Spleen (tissue), 11 donors: ENCODE results near the gene DLG5. TPM values are rescaled to one million over a fixed set of nuclear protein-coding genes. Genes with fewer than 3 reads are reported as not detected.

Experiments used
- DNase-seq: peaks from one replicate; pipeline ENCODE4 v3.0.0-alpha.2; 2020
- H3K27ac ChIP-seq, 8 donors: fragments of 200-600 bp; sonication (generic) in 7 of 8; 1 replicate in 4 of 8; 2 replicates in 4 of 8; pipeline versions ENCODE4 v1.5.0 to v1.8.0; 2016 to 2021; ENCODE audit warnings: inconsistent platforms in 4 of 8, mild to moderate bottlenecking in 4 of 8, moderate library complexity in 1 of 8
- H3K27me3 ChIP-seq, 7 donors: fragments of 200-600 bp; sonication (generic) in 6 of 7; replicated peaks in 1 of 7; 1 replicate in 4 of 7; 2 replicates in 3 of 7; pipeline versions ENCODE4 v1.5.0 to v1.8.0; 2016 to 2021; ENCODE audit warnings: inconsistent platforms in 3 of 7, mild to moderate bottlenecking in 1 of 7
- H3K36me3 ChIP-seq, 6 donors: fragments of 200-600 bp; sonication (generic) in 5 of 6; 1 replicate in 4 of 6; 2 replicates in 2 of 6; pipeline versions ENCODE4 v1.5.0 to v1.8.0; 2016 to 2021; ENCODE audit warnings: inconsistent platforms in 2 of 6
- H3K4me1 ChIP-seq, 6 donors: fragments of 200-600 bp; sonication (generic) in 5 of 6; 1 replicate in 3 of 6; 2 replicates in 3 of 6; pipeline versions ENCODE4 v1.5.0 to v1.8.0; 2016 to 2021; ENCODE audit warnings: inconsistent platforms in 3 of 6
- H3K4me3 ChIP-seq, 8 donors: fragments of 200-600 bp; sonication (generic) in 7 of 8; 1 replicate in 4 of 8; 2 replicates in 4 of 8; pipeline versions ENCODE4 v1.5.0 to v1.8.0; 2016 to 2021; ENCODE audit warnings: inconsistent platforms in 4 of 8, mild to moderate bottlenecking in 4 of 8, moderate library complexity in 2 of 8
- H3K9me3 ChIP-seq, 8 donors: fragments of 200-600 bp; sonication (generic) in 7 of 8; 1 replicate in 4 of 8; 2 replicates in 4 of 8; pipeline versions ENCODE4 v1.5.0 to v1.8.0; 2016 to 2021; ENCODE audit warnings: inconsistent platforms in 4 of 8
- POLR2A ChIP-seq, 3 donors: fragments of 450-650 bp; IDR thresholded peaks; one replicate each; pipeline ENCODE4 v1.5.1; 2017; ENCODE audit warnings: antibody characterized with exemption in 3 of 3, mild to moderate bottlenecking in 1 of 3
- POLR2AphosphoS5 ChIP-seq, 3 donors: sonication (generic); formaldehyde crosslinking; IDR thresholded peaks; one replicate each; pipeline ENCODE4 v1.5.1; 2017; ENCODE audit warnings: antibody characterized with exemption in 3 of 3
- WGBS, 5 donors: extraction: QIAGEN DNeasy Blood & Tissue Kit in 3 of 5; methylation state at CpG; one replicate each; pipeline versions ENCODE4 v1.1.5 to v1.1.7; 2013 to 2018; 5-methylcytosine and 5-hydroxymethylcytosine counted together
- intact Hi-C: fragments of 100-400 bp; cut with DNase I; formaldehyde crosslinking; loops from one replicate; pipeline ENCODE4 v1.15.0; 2023; ENCODE audit warnings: low total_unique reads
- polyA plus RNA-seq, 3 donors: library from polyadenylated mRNA; stranded (reverse); fragments of 200-250 nt; gene quantifications; one replicate each; pipeline ENCODE4 v1.2.1, GENCODE V29; 2013
- total RNA-seq, 7 donors: library from RNA; depleted of rRNA in 3 of 7; stranded (reverse); fragments of >200 nt in 3 of 7; fragmentation: NEBNext Ultra II Directional in 4 of 7; extraction: Animal tissue kit (Norgen Biotek cat#: 25700) in 4 of 7; gene quantifications; one replicate each; pipeline versions ENCODE4 v1.1.0 to v1.2.1, GENCODE V29; 2016 to 2021
- TF ChIP-seq, protein P1 (sequence below), 11 experiments: fragments of 200-600 bp in 7 of 11; fragments of 450-650 bp in 4 of 11; sonication (generic) in 4 of 11; IDR thresholded peaks in 8 of 11; conservative IDR thresholded peaks in 3 of 11; 1 replicate in 7 of 11; 2 replicates in 4 of 11; pipeline versions ENCODE4 v1.4.0 to v1.8.0; 2016 to 2021; ENCODE audit warnings: antibody characterized with exemption in 11 of 11, inconsistent platforms in 4 of 11, mild to moderate bottlenecking in 1 of 11
- donor health status: healthy with polysubstance abuse.
- donor health status: DM: no; HTN: no; CAD: no; lungs with moderate emphysema.
- donor health status: DM: no; HTN: no; CAD: no.
- donor health status: Bipolar disorder and iron deficiency.
- donor health status: healthy.
- donor health status: DM: no; HTN: no; CAD: no.
- donor health status: DM: yes; HTN: yes; CAD: no.

The DLG5 gene
- total and polyA plus RNA-seq, 10 donors, result 2.0 to 14.4 (median 8.8) TPM

DNA sequence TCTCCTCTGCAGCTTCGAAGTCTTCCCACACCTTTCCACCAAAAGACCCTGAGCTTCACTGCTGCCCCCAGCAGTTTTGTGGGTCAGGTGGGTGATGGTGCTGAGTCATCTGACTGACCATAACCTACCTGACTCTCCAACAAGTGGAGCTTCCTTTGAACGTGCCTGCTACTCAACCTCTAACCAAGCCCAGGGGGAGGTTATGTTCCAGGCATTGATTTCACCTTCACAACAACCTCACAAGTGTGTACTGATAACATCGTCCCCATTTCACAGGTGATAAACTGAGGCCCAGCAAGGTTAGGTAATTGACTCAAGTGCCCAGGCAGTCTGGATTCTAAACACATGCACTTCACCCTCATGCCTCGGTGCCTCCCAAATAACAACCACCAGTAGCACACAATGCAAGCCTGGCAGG, 66.7 kb downstream of the DLG5 start:
- intact Hi-C loops, result no loop called here
- H3K27me3 ChIP-seq, result no peaks in the 10 kb centered on the region
- no peak for DNase-seq
- TF ChIP-seq, protein P1, sequence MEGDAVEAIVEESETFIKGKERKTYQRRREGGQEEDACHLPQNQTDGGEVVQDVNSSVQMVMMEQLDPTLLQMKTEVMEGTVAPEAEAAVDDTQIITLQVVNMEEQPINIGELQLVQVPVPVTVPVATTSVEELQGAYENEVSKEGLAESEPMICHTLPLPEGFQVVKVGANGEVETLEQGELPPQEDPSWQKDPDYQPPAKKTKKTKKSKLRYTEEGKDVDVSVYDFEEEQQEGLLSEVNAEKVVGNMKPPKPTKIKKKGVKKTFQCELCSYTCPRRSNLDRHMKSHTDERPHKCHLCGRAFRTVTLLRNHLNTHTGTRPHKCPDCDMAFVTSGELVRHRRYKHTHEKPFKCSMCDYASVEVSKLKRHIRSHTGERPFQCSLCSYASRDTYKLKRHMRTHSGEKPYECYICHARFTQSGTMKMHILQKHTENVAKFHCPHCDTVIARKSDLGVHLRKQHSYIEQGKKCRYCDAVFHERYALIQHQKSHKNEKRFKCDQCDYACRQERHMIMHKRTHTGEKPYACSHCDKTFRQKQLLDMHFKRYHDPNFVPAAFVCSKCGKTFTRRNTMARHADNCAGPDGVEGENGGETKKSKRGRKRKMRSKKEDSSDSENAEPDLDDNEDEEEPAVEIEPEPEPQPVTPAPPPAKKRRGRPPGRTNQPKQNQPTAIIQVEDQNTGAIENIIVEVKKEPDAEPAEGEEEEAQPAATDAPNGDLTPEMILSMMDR (IDR thresholded peaks at IDR 0.05 in 8 of 11, conservative IDR thresholded peaks at IDR 0.05 in 3 of 11), result no peak
- TF ChIP-seq POLR2AphosphoS5 (IDR thresholded peaks at IDR 0.05), result no peak
- no peak for TF ChIP-seq POLR2A (IDR thresholded peaks at IDR 0.05)
- no peak overlapping the region for H3K4me3 ChIP-seq
- no peaks in the 10 kb centered on the region for H3K9me3 ChIP-seq
- no peak overlapping the region for H3K27ac ChIP-seq
- 78 to 86% (median 82%) methylated on average over 4 of the region's 4 CpGs for WGBS, 5 donors
- peaks cover 0 to 7% (median 0%) of the 10 kb centered on the region in 6 donors for H3K4me1 ChIP-seq
- peaks cover 0 to 6% (median 0%) of the 10 kb centered on the region in 6 donors for H3K36me3 ChIP-seq

DNA sequence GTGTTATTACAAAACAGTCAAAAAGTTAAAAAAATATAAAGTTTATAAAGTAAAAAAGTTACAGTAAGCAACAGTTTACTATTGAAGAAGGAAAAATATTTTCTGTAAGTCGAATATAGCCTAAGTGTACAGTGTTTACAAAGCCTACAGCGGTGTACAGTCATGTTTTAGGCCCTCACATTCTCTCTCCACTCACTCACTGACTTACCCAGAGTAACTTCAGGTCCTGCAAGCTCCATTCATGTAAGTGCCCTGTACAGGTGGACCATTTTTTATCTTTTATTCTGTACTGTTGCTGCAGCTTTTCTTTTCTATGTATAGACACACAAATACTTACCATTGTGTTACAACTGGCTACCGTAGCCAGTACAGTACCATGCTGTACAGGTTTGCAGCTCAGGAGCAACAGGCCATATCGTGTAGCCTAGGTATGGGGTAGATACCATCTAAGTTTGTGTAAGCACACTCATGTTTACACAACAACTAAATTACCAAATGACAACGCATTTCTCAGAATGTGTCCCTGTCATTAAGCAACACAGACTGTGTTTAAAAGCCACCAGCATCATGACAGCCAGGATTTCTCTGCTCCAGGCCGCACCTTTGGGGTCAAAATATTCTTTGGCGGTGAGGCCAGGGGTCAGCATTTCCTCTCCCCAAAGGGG, 67.2 kb downstream of the DLG5 start:
- Histone ChIP-seq H3K27ac (no peak overlapping the region), H3K4me1 (peaks cover 0 to 7% (median 0%) of the 10 kb centered on the region in 6 donors), H3K4me3 (no peak overlapping the region), H3K36me3 (peaks cover 0 to 8% (median 0%) of the 10 kb centered on the region in 6 donors), H3K9me3 (no peaks in the 10 kb centered on the region), H3K27me3 (no peaks in the 10 kb centered on the region)
- TF ChIP-seq, protein P1 (IDR thresholded peaks at IDR 0.05 in 8 of 11, conservative IDR thresholded peaks at IDR 0.05 in 3 of 11), result no peak
- TF ChIP-seq POLR2AphosphoS5 (IDR thresholded peaks at IDR 0.05), result no peak
- TF ChIP-seq POLR2A (IDR thresholded peaks at IDR 0.05), result no peak
- WGBS, 5 donors, result 83 to 96% (median 88%) methylated on average over 7 of the region's 7 CpGs
- intact Hi-C loops, result no loop called here
- peak; percentile 44 for DNase-seq

DNA sequence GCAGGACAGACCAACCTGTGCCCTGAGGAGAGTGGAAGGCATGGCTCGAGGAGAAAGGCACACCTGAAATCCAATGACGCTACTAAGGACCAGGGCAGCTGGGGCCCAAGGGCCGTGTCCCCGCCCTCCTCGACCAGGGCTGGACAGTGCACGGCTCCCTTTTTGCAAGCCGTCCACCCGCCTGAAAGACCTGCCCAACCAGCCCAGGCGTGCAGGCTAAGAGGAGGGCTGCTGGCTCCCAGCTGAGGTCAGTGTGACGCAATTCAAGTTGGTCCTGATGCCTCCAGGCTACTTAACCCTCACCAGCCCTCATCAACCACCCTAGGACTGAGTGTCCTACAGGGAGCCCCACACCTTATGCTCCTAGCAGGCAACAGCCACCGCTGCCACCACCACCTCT, 69.3 kb downstream of the DLG5 start:
- intact Hi-C loops, result no loop called here
- no peaks in the 10 kb centered on the region for H3K27me3 ChIP-seq
- DNase-seq, result peak; percentile 61

DNA sequence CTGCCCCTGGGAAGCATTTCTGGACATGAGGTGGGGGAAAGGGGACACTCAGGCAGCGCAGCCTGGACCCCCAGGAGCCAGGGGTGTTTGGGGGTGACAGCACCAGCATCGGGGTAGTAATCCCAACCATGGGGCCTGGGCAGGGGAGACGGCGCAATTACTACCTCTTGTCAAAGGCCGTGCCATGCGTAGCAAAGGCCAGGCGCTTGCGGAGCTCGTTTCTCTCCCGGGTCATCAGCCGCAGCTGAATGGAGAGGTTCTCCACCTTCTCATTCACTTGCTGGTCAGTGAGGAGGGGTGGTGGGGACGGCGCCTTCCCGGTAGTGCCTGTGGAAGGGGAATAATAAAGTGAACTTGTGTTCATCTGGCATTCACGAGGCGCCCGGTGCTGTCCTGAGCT, 70.0 kb downstream of the DLG5 start:
- Histone ChIP-seq H3K9me3 (no peaks in the 10 kb centered on the region), H3K36me3 (peaks cover 0 to 35% (median 0%) of the 10 kb centered on the region in 6 donors), H3K4me3 (no peak overlapping the region), H3K27me3 (no peaks in the 10 kb centered on the region), H3K4me1 (no peaks in the 10 kb centered on the region), H3K27ac (no peak overlapping the region)
- intact Hi-C loops, result no loop called here
- peak; percentile 69 for DNase-seq
- TF ChIP-seq POLR2A (IDR thresholded peaks at IDR 0.05), result no peak
- TF ChIP-seq POLR2AphosphoS5 (IDR thresholded peaks at IDR 0.05), result no peak
- TF ChIP-seq, protein P1 (IDR thresholded peaks at IDR 0.05 in 8 of 11, conservative IDR thresholded peaks at IDR 0.05 in 3 of 11), result no peak
- WGBS, 5 donors, result 94 to 98% (median 95%) methylated on average over 17 of the region's 17 CpGs

More for the DNA sequence above, 69.3 kb downstream of the DLG5 start:
- Histone ChIP-seq H3K36me3 (peaks cover 0 to 28% (median 0%) of the 10 kb centered on the region in 6 donors), H3K27ac (no peak overlapping the region), H3K4me3 (no peak overlapping the region), H3K9me3 (no peaks in the 10 kb centered on the region), H3K4me1 (no peaks in the 10 kb centered on the region)
- 71 to 93% (median 92%) methylated on average over 1 to 11 of the region's 11 CpGs for WGBS, 5 donors
- TF ChIP-seq POLR2A (IDR thresholded peaks at IDR 0.05) (no peak), POLR2AphosphoS5 (IDR thresholded peaks at IDR 0.05) (no peak)
- TF ChIP-seq, protein P1 (IDR thresholded peaks at IDR 0.05 in 8 of 11, conservative IDR thresholded peaks at IDR 0.05 in 3 of 11), result no peak
